GM12878 (cell line): ENCODE measurements around the gene NPDC1. TPM values are rescaled to one million over a fixed set of nuclear protein-coding genes. Genes with fewer than 3 reads are reported as not detected.
"Not testable (repeated sequence)": the region's sequence is repeated elsewhere in the genome, so short reads cannot be mapped to it uniquely, and the experiment has no call there.

Experiments used
- ATAC-seq: fragments of 200-7000 bp; cut with Tn5 transposase; 3 replicates; pipeline ENCODE4 v1.9.1; 2020; ENCODE audit warnings: mild to moderate bottlenecking, moderate library complexity
- BruUV-seq: library from RNA; stranded (reverse); fragments of 400-500 nt; replicated peaks from 2 replicates; lab custom pipeline; 2021; lab: Mats Ljungman, UMichigan
- CTCF ChIA-PET: fragments of 300-600 bp; sonication (Branson Sonifier 250); formaldehyde crosslinking; extraction: SDS; loops from one replicate; lab custom pipeline; 2021; ENCODE audit warnings: inconsistent platforms; lab: Yijun Ruan, JAX
- POLR2A ChIA-PET: fragments of 350-600 bp; formaldehyde crosslinking; extraction: SDS; loops from one replicate; lab custom pipeline; 2021; ENCODE audit warnings: inconsistent platforms; lab: Charles Lee
- RAD21 ChIA-PET: fragments of 300-600 bp; sonication (Branson Sonifier 250); formaldehyde crosslinking; loops from one replicate; lab custom pipeline; 2023; ENCODE audit warnings: antibody characterized with exemption; ENCODE audit not compliant: unreplicated experiment; lab: Charles Lee
- SMC1A ChIA-PET: fragments of 300-600 bp; sonication (Branson Sonifier 250); formaldehyde crosslinking; loops from one replicate; lab custom pipeline; 2023; ENCODE audit not compliant: unreplicated experiment, uncharacterized antibody; lab: Charles Lee
- DNase-seq: peaks from one replicate; pipeline ENCODE4 v3.0.0-alpha.2; 2011; ENCODE audit warnings: low read depth, low spot score
- FAIRE-seq: peaks from 3 replicates; lab custom pipeline; 2011; peaks lifted over from hg19 to GRCh38; lab: Jason Lieb, UNC
- H2AFZ ChIP-seq: 2 replicates; pipeline ENCODE4 v1.6.0; 2011; ENCODE audit warnings: low read depth, low read length, control low read depth; ENCODE audit not compliant: control insufficient read depth
- H3K27ac ChIP-seq: 2 replicates; pipeline ENCODE4 v1.5.1; 2011; ENCODE audit warnings: control low read depth; ENCODE audit not compliant: control insufficient read depth, insufficient read depth
- H3K27me3 ChIP-seq, 2 experiments: replicated peaks in 1 of 2; 2 replicates each; pipeline versions ENCODE4 v1.6.0 to v1.6.1; 2011; ENCODE audit warnings: low read length in 1 of 2; ENCODE audit not compliant: control insufficient read depth in 2 of 2, insufficient read depth in 2 of 2
- H3K36me3 ChIP-seq, 2 experiments: 2 replicates each; pipeline ENCODE4 v1.5.1; 2011; ENCODE audit warnings: low read length in 1 of 2; ENCODE audit not compliant: control insufficient read depth in 2 of 2, insufficient read depth in 2 of 2
- H3K4me1 ChIP-seq: 2 replicates; pipeline ENCODE4 v1.6.1; 2011; ENCODE audit warnings: mild to moderate bottlenecking, low read length, moderate library complexity, mixed read lengths; ENCODE audit not compliant: control insufficient read depth, insufficient read depth
- H3K4me2 ChIP-seq: 2 replicates; pipeline ENCODE4 v1.6.0; 2011; ENCODE audit warnings: control low read depth; ENCODE audit not compliant: control insufficient read depth, insufficient read depth
- H3K4me3 ChIP-seq: fragments of 200-600 bp; sonication (generic); 2 replicates; pipeline ENCODE4 v1.5.1; 2016
- H3K79me2 ChIP-seq: 2 replicates; pipeline ENCODE4 v1.6.0; 2011; ENCODE audit warnings: low read length; ENCODE audit not compliant: control insufficient read depth, insufficient read depth
- H3K9ac ChIP-seq: 2 replicates; pipeline ENCODE4 v1.8.0; 2011; ENCODE audit warnings: low read length, control low read depth, mixed read lengths; ENCODE audit not compliant: control insufficient read depth, insufficient read depth
- H3K9me3 ChIP-seq: replicated peaks from 3 replicates; pipeline ENCODE4 v1.5.1; 2011; ENCODE audit warnings: mild to moderate bottlenecking, low read length; ENCODE audit not compliant: control insufficient read depth, insufficient read depth
- H4K20me1 ChIP-seq: 2 replicates; pipeline ENCODE4 v1.6.0; 2011; ENCODE audit not compliant: control insufficient read depth, insufficient read depth
- CEBPB ChIP-seq, 2 experiments: fragments of 150-350 bp in 1 of 2; IDR thresholded peaks; 2 replicates each; pipeline ENCODE4 v1.6.1; 2012 to 2014; ENCODE audit warnings: low read depth in 2 of 2, low read length in 2 of 2, borderline replicate concordance in 1 of 2, inconsistent platforms in 1 of 2
- LARP7 ChIP-seq: fragments of 450-650 bp; IDR thresholded peaks from 2 replicates; pipeline ENCODE4 v1.6.1; 2017; ENCODE audit warnings: mild to moderate bottlenecking
- NR2C1 ChIP-seq: fragments of 450-650 bp; IDR thresholded peaks from 2 replicates; pipeline ENCODE4 v1.6.1; 2017; ENCODE audit warnings: antibody characterized with exemption, mild to moderate bottlenecking, moderate library complexity
- POLR2AphosphoS5 ChIP-seq: IDR thresholded peaks from 2 replicates; pipeline ENCODE4 v1.6.1; 2011; ENCODE audit warnings: mild to moderate bottlenecking, low read length, inconsistent platforms
- WGBS: methylation state at CpG from one replicate; pipeline ENCODE4 v1.1.6; 2016; ENCODE audit warnings: low lambda C conversion rate; ENCODE audit not compliant: insufficient replicate concordance, insufficient coverage; ENCODE audit errors: missing lambda C conversion rate; 5-methylcytosine and 5-hydroxymethylcytosine counted together
- in situ Hi-C: fragments of 300-500 bp; cut with MboI; formaldehyde crosslinking; loops from 9 replicates; pipeline ENCODE4 v1.14.3; 2018; ENCODE audit warnings: mixed read lengths
- intact Hi-C: fragments of 100-400 bp; cut with micrococcal nuclease; formaldehyde crosslinking; loops from one replicate; pipeline ENCODE4 v1.14.2; 2022; ENCODE audit not compliant: unreplicated experiment
- polyA plus RNA-seq, 11 experiments: library from polyadenylated mRNA; depleted of rRNA in 4 of 11; unstranded in 6 of 11; stranded (reverse) in 5 of 11; fragments of >200 nt; fragmentation: Nextera tagmentation in 4 of 11; fragmentation: Illumina TruSeq in 1 of 11; extraction: Ambion mirVana in 4 of 11; extraction: Trizol in 1 of 11; gene quantifications; 1 replicate in 1 of 11; 2 replicates in 10 of 11; pipeline versions ENCODE4 v1.2.1 to v1.2.3, GENCODE V29; 2011 to 2016; ENCODE audit warnings: inconsistent platforms in 2 of 11, missing spikeins in 2 of 11, low read depth in 1 of 11
- total RNA-seq, 4 experiments: library from RNA; depleted of rRNA in 3 of 4; stranded (reverse); fragments of >200 nt in 3 of 4; fragmentation: Illumina TruSeq in 1 of 4; extraction: Trizol in 1 of 4; gene quantifications; 2 replicates each; pipeline versions ENCODE4 v1.2.1 to v1.2.3, GENCODE V29; 2013 to 2021

NPDC1 gene
- total and polyA plus RNA-seq, 10 of the 15 experiments (the other 5 are each of a cell fraction or from before 2014, with no cell fraction given): 0.04 to 1.7 (median 0.77) TPM; not detected in 2

GRCh38 chr9:137063311-137064026 is 17.5 kb upstream of the NPDC1 start:
- Histone ChIP-seq H3K4me1 (peaks cover 8% of the 10 kb centered on the region), H3K27ac (no peak overlapping the region), H3K79me2 (no peaks in the 10 kb centered on the region), H4K20me1 (no peaks in the 10 kb centered on the region), H3K36me3 (no peaks in the 10 kb centered on the region; a peak in 2 of 4 replicates), H3K9ac (no peak overlapping the region), H3K4me2 (no peak overlapping the region), H3K9me3 (no peaks in the 10 kb centered on the region), H3K27me3 (no peaks in the 10 kb centered on the region), H2AFZ (no peak overlapping the region), H3K4me3 (no peak overlapping the region)
- no peak for ATAC-seq
- intact Hi-C loops (loop anchor here (1.0 kb wide), 2 partner anchors 14 to 276 kb away; no protein-coding TSS in a partner anchor), in situ Hi-C loops (no loop called here)
- RAD21 ChIA-PET: interaction anchor here (1.0 to 3.1 kb wide), 3 partner anchors 14 to 88 kb away, joined by 6 to 18 read pairs (median 6); partner anchors contain the start of gene NPDC1
- CTCF ChIA-PET: interaction anchor here (0.6 to 6.4 kb wide), 14 partner anchors 8 to 276 kb away, joined by 3 to 81 read pairs (median 4); partner anchors contain the start of genes MAN1B1 and NPDC1
- POLR2A ChIA-PET: no interaction called here
- BruUV-seq: no TSS peak
- 77% methylated on average over 26 of the region's 26 CpGs for WGBS
- DNase-seq: no peak
- no peak for FAIRE-seq
- SMC1A ChIA-PET: interaction anchor here (1.0 to 1.2 kb wide), 2 partner anchors 28 to 116 kb away, joined by 3 to 4 read pairs; no protein-coding TSS in a partner anchor
- TF ChIP-seq LARP7 (no peak), NR2C1 (no peak), CEBPB (IDR thresholded peaks at IDR 0.05; ENCODE audit: borderline replicate concordance in 1 of 2, low read depth in 2 of 2, low read length in 2 of 2) (no peak), POLR2AphosphoS5 (no peak)

- H3K4me2 ChIP-seq, H2AFZ ChIP-seq, ATAC-seq, FAIRE-seq, H3K27ac ChIP-seq, in situ Hi-C loops, BruUV-seq, H3K36me3 ChIP-seq, intact Hi-C loops, H3K4me1 ChIP-seq, H4K20me1 ChIP-seq, H3K4me3 ChIP-seq, POLR2A ChIA-PET, DNase-seq, H3K79me2 ChIP-seq, H3K9ac ChIP-seq, SMC1A ChIA-PET, H3K27me3 ChIP-seq, H3K9me3 ChIP-seq: not testable (repeated sequence)
- ChIA-PET CTCF (interaction anchor here (1.2 to 6.4 kb wide), 4 partner anchors 14 to 115 kb away, joined by 3 to 81 read pairs (median 12); partner anchors contain the start of genes MAN1B1 and NPDC1), RAD21 (interaction anchor here (3.1 kb wide), 1 partner anchor 16 kb away, joined by 18 read pairs; the partner anchor contains the start of gene NPDC1)
- WGBS: 65% methylated on average over 5 of the region's 9 CpGs
These were observed 16.8 kb upstream of the NPDC1 start for GRCh38 chr9:137062798-137063197.
